Stimulated activated CD8-positive, alpha-beta memory T cell treated with anti-CD3 and anti-CD28 coated beads, Interleukin-12 subunit alpha, Interleukin-12 subunit beta, amount 100 ng/mL, for 24 hours (primary cell): Measurements from ENCODE around the gene FOXM1.

ENCODE experiments used
- DNase-seq: peaks from one replicate; pipeline ENCODE4 v3.0.0-alpha.2; 2020; ENCODE audit errors: extremely low read depth

The FOXM1 gene

DNA sequence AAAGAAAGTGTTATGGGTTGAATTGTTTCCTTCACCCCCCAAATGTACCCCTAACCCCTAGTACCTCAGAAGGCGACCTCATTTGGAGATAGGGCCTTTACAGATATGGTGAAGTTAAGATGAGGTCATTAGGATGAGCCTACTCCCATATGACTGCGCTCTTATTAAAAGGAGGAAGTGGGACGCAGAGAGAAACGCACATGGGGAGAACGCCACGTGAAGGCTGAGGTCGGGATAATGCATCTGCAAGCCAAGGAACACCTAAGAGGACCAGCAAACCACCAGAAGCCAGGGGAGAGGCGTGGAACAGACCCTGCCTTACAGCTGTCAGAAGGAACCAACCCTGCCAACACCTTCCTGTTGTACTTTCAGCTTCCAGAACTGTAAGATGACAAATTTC is 40.4 kb downstream of the FOXM1 start:
- no peak for DNase-seq

DNA sequence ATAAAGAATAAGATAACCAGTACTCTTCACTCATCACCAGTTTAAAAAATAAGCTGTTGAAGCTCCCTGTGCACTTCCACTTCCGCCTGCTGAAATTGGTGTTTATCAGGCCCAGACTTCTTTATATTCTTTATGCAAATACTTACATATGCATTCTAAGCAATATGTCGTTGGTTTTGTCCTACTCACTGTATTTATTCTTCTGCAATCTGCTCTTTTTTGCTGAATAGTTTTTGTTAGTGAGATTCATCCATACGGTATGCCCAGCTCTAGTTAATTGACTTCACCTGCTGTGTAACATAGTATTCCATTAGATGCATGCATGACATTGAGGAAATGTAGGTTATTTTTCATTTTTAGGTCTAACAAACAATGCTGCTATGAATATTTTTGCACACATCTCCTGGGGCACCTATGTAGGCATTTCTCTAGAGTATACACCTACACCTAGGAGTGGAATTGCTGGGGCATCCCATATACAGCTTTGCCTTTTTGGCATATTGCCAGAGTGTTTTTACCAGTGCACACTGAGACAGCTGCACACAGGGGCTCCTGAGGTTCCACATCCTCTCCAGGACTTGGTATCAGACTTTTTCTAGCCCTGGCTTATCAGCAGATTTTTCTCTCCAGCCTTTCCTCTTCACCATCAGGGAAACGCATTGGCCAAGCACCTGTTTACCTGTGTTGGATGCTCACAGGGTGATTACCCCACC is 41.1 kb downstream of the FOXM1 start:
- DNase-seq, result no peak

GRCh38 chr12:2834581-2835491 is 42.1 kb downstream of the FOXM1 start, which contains the start of gene NRIP2:
TSS of gene NRIP2 (minus strand) at chr12:2835035. CDS start at chr12:2834983, 52 bp downstream.
- DNase-seq, result no peak

DNA sequence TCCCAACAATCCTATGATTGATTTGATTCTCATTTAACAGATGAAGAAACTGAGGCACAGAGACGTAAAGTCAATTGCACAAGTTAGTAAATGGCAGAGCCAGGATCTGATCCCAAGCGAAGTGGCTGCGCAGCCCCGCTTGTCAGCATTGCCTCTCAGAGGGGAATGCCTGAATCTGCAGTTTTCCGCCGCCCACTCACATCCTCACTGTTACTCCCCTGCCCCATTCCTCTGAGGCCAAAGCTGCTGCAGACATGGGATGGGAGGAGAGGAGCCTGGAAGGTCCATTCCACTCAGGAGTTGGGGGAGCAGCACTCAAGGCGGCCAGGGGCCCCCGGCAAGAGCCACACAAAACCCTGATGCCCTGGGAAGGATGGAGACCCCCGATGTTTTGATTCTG is 43.2 kb downstream of the FOXM1 start:
- no peak for DNase-seq

DNA sequence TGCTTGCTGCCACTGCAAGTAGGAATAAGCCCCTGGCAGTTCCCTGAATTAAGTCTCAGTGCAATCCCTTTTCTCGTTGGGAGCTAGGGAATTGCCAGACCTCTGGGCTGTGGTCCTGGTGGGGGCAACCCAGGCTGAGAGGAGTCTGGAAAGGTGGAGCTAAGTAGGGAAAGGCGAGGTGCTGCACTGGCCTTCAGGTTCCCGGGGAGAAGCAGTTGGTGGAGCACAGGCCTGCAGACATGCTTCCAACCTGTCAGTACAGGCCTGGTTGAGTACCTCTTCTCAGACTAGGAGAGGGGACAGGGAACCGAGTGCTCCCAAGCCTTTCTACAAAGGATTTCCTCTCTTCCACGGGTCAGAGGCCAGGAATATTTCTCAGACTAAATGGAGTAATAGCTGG is 43.6 kb downstream of the FOXM1 start:
- DNase-seq, result no peak

- DNase-seq, result no peak
Observed at GRCh38 chr12:2832550-2833127, 44.3 kb downstream of the FOXM1 start.

GRCh38 chr12:2829275-2829674 is 47.7 kb downstream of the FOXM1 start:
- no peak for DNase-seq

- DNase-seq, result no peak
Observed at GRCh38 chr12:2826721-2827515, 50.1 kb downstream of the FOXM1 start.

DNA sequence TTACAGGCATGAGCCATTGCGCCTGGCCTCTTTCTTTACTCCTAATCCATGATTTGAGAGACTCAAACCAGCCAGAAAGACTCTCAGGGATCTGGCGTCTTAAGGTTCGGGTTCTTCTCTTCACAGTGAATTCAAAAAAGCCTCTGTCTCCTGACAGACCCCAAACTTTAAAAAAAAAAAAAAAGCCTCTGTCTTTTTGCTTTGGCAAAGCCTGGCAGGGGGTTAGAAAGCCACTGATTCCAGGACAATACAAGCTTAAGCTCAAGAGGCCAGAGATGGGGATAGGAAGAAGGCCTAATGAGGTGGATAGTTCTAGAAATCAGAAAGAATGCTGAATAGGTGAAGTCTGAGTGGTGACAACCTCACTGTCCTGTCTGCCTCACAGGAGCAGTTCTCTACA is 50.9 kb downstream of the FOXM1 start:
- DNase-seq, result no peak

- no peak for DNase-seq
Observed at GRCh38 chr12:2825132-2825531, 51.8 kb downstream of the FOXM1 start.

DNA sequence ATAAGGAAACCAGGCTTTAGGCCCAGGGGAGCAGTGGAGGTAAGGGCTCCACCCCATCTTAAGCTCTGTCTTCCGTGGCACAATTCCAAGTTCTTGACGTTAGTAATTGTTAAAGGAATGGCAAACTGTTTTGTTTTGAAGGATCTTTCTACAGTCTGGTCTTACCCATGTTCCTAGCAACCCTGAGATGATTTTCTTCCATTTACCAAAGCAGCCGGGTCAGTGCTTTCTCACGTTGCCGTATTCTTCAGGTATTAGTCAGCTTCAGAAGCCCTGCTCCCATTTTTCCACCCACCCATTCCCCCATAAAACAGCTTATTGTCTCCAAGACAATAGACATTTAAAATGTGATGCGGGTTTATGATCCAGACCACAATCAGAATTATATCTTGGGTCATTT is 52.4 kb downstream of the FOXM1 start:
- DNase-seq, result no peak

DNA sequence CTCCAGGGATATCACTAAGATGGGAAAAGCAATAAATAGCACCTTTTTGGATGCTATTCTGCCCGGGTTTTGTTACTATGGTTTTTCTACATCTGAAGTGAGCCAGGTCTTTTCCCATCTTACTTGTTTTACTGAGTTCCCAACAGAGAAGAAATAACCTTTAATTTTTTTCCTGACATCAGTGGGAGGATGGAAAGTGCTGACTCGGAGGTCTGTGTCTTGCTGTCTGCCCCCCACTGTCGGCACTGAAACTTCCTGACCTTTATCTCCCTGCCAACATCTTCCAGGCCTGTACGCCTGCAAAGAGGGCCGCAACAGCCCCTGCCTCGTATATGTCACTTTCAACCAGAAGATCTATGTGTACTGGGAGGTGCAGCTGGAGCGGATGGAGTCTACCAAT is 53.5 kb downstream of the FOXM1 start:
- no peak for DNase-seq

- no peak for DNase-seq
Observed at GRCh38 chr12:2820432-2820831, 56.5 kb downstream of the FOXM1 start.

- no peak for DNase-seq
Observed at GRCh38 chr12:2819810-2820209, 57.2 kb downstream of the FOXM1 start.

GRCh38 chr12:2813214-2814185 is 63.5 kb downstream of the FOXM1 start:
- no peak for DNase-seq

DNA sequence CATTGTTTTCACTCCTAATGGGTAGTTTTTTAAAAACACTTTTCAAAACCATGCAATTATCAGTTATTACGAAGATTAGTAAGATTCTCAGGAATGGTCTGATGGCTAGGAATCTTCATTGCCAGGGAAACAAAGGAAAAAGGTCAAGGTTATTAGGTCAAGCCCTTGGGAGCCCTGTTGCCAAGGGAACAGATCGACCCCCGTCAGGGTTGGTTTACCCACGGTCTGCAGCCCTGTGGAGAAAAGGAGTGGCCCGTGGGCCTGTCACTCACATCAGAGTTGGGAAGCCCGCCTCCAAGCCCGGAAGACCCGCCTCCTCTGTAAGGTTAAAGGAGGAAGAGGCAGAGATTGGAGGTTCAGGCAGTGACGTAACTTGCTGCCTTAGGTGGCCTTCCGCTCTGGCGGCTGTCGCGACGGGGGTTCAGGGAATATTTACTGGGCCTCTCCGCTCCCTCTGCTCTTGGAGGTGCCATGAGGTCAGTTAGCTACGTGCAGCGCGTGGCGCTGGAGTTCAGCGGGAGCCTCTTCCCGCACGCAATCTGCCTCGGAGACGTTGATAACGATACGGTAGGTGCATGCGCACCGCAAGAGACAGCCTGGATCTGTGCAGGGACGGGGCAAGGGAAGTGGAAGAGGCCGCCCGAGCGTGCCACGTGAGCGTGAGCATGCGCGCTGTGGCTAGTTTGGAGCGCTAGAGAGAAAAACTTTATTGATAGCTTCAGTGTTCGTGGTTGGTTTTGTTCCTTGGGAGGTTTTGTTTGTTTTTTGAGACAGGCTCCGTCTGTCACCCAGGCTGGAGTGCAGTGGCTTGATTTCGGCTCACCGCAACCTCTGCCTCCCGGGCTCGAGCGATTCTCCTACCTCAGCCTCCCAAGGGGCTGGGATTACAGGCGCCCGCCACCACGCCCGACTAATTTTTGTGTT is 64.4 kb downstream of the FOXM1 start, which contains the start of gene ITFG2:
Gene ITFG2 (plus strand): TSS at position 379 of the 924 bp plus-strand sequence. CDS start 93 bp downstream, at position 472.
- peak; percentile 92 for DNase-seq

DNA sequence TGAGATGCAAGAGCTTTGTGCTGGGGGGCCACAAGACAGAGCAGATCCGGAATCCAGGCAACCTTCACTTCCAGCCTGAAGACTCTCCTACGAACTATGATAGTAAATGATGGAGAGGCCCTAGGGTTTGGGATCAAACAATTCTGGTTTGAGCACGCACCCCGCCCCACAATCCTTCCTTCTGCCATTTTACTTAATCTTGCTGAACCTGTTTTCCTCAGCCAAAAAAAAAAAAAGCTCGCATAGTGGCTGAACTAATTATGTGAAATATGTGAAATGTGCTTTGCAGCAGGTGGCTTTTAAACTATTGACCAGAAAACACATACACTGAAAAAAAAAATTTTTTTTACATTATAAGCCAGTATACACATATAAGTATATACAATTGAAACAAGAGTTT is 65.2 kb downstream of the FOXM1 start:
- DNase-seq, result no peak
